Keratinocyte (primary cell): ENCODE data around the gene ACOT13. TPM values are rescaled to one million over a fixed set of nuclear protein-coding genes. Genes with fewer than 3 reads are reported as not detected.

Experiments used
- DNase-seq: peaks from one replicate; pipeline ENCODE4 v3.0.0-alpha.2; 2011; ENCODE audit warnings: low read depth, missing footprints, low spot score
- FAIRE-seq: peaks from 2 replicates; lab custom pipeline; 2011; peaks lifted over from hg19 to GRCh38; lab: Jason Lieb, UNC
- H2AFZ ChIP-seq: 2 replicates; pipeline ENCODE4 v1.6.0; 2012; ENCODE audit warnings: low read length, control low read depth, inconsistent platforms; ENCODE audit not compliant: control insufficient read depth
- H3K27ac ChIP-seq: 2 replicates; pipeline ENCODE4 v1.5.1; 2011; ENCODE audit warnings: low read length; ENCODE audit not compliant: control insufficient read depth, insufficient read depth
- H3K27me3 ChIP-seq: 3 replicates; pipeline ENCODE4 v1.6.0; 2011; ENCODE audit warnings: low read length; ENCODE audit not compliant: control insufficient read depth, insufficient read depth; ENCODE audit errors: extremely low read depth
- H3K36me3 ChIP-seq, 2 experiments: 2 replicates in 1 of 2; 3 replicates in 1 of 2; pipeline ENCODE4 v1.5.1; 2011; ENCODE audit warnings: low read length in 2 of 2, mild to moderate bottlenecking in 1 of 2; ENCODE audit not compliant: control insufficient read depth in 2 of 2, insufficient read depth in 2 of 2; ENCODE audit errors: extremely low read depth in 1 of 2
- H3K4me1 ChIP-seq: 3 replicates; pipeline ENCODE4 v1.5.1; 2011; ENCODE audit warnings: low read length; ENCODE audit not compliant: control insufficient read depth, insufficient read depth; ENCODE audit errors: extremely low read depth
- H3K4me2 ChIP-seq: 3 replicates; pipeline ENCODE4 v1.6.0; 2011; ENCODE audit warnings: low read depth, low read length; ENCODE audit not compliant: control insufficient read depth, insufficient read depth; ENCODE audit errors: extremely low read depth
- H3K4me3 ChIP-seq, 3 experiments: fragments of 200-600 bp in 1 of 3; sonication (generic) in 1 of 3; 2 replicates in 2 of 3; 3 replicates in 1 of 3; pipeline ENCODE4 v1.5.1; 2011 to 2016; ENCODE audit warnings: low read length in 3 of 3, mild to moderate bottlenecking in 3 of 3, control low read depth in 2 of 3, inconsistent platforms in 1 of 3, low read depth in 1 of 3, mixed read lengths in 1 of 3, mixed run types in 1 of 3, moderate library complexity in 1 of 3; ENCODE audit not compliant: control insufficient read depth in 2 of 3, insufficient read depth in 2 of 3; ENCODE audit errors: extremely low read depth in 1 of 3
- H3K79me2 ChIP-seq: 2 replicates; pipeline ENCODE4 v1.6.0; 2012; ENCODE audit warnings: low read length; ENCODE audit not compliant: control insufficient read depth, insufficient read depth
- H3K9ac ChIP-seq: 3 replicates; pipeline ENCODE4 v1.6.0; 2011; ENCODE audit warnings: low read length; ENCODE audit not compliant: control insufficient read depth, insufficient read depth; ENCODE audit errors: extremely low read depth
- H3K9me1 ChIP-seq: 3 replicates; pipeline ENCODE4 v1.6.0; 2011; ENCODE audit warnings: low read length; ENCODE audit not compliant: control insufficient read depth, insufficient read depth; ENCODE audit errors: extremely low read depth
- H3K9me3 ChIP-seq: 2 replicates; pipeline ENCODE4 v1.5.1; 2012; ENCODE audit warnings: low read depth, low read length; ENCODE audit not compliant: control insufficient read depth
- H4K20me1 ChIP-seq: 3 replicates; pipeline ENCODE4 v1.6.0; 2011; ENCODE audit warnings: low read length; ENCODE audit not compliant: control insufficient read depth, insufficient read depth; ENCODE audit errors: extremely low read depth
- EZH2 ChIP-seq: IDR thresholded peaks from one replicate; pipeline ENCODE4 v1.6.1; 2012; ENCODE audit warnings: inconsistent platforms, mild to moderate bottlenecking, low read length, moderate library complexity
- dilution Hi-C: fragments of 300-500 bp; cut with MboI; formaldehyde crosslinking; loops from one replicate; pipeline ENCODE4 v1.7.0; 2020; ENCODE audit warnings: low sequenced_read_pairs; ENCODE audit not compliant: extremely low pct_ligation_motif_present
- polyA plus RNA-seq, 5 experiments: library from polyadenylated mRNA; depleted of rRNA in 3 of 5; stranded (reverse) in 3 of 5; stranded (forward) in 1 of 5; unstranded in 1 of 5; fragments of >200 nt; gene quantifications; 1 replicate in 1 of 5; 2 replicates in 3 of 5; 3 replicates in 1 of 5; pipeline versions ENCODE4 v1.2.1 to v1.2.3, GENCODE V29; 2011 to 2012; ENCODE audit warnings: missing spikeins in 2 of 5, low read depth in 1 of 5, low replicate concordance in 1 of 5
- TF ChIP-seq, protein P1 (sequence below), 3 experiments: IDR thresholded peaks in 1 of 3; conservative IDR thresholded peaks in 1 of 3; optimal IDR thresholded peaks in 1 of 3; 2 replicates in 2 of 3; 3 replicates in 1 of 3; pipeline versions ENCODE3 to v1.5.1; 2011; ENCODE audit warnings: low read length in 3 of 3, mild to moderate bottlenecking in 3 of 3, moderate library complexity in 2 of 3, control low read depth in 1 of 3, inconsistent platforms in 1 of 3; ENCODE audit not compliant: insufficient read depth in 2 of 3; ENCODE audit errors: extremely low read depth in 1 of 3

ACOT13 gene
- polyA plus RNA-seq, 1 donor (not counting 4 experiments of a cell fraction or from before 2014, with no cell fraction given) = 57.9 TPM

GRCh38 chr6:24646771-24647170 lies 20.1 kb upstream of the ACOT13 start:
- TF ChIP-seq, protein P1, sequence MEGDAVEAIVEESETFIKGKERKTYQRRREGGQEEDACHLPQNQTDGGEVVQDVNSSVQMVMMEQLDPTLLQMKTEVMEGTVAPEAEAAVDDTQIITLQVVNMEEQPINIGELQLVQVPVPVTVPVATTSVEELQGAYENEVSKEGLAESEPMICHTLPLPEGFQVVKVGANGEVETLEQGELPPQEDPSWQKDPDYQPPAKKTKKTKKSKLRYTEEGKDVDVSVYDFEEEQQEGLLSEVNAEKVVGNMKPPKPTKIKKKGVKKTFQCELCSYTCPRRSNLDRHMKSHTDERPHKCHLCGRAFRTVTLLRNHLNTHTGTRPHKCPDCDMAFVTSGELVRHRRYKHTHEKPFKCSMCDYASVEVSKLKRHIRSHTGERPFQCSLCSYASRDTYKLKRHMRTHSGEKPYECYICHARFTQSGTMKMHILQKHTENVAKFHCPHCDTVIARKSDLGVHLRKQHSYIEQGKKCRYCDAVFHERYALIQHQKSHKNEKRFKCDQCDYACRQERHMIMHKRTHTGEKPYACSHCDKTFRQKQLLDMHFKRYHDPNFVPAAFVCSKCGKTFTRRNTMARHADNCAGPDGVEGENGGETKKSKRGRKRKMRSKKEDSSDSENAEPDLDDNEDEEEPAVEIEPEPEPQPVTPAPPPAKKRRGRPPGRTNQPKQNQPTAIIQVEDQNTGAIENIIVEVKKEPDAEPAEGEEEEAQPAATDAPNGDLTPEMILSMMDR (optimal IDR thresholded peaks at IDR 0.05 in 1 of 3, IDR thresholded peaks at IDR 0.05 in 1 of 3, conservative IDR thresholded peaks at IDR 0.05 in 1 of 3; ENCODE audit: extremely low read depth in 1 of 3, insufficient read depth in 2 of 3, low read length in 3 of 3) = no peak
- no peak for TF ChIP-seq EZH2
- Histone ChIP-seq H2AFZ (no peak overlapping the region), H3K4me2 (peak overlapping the region; percentile 83), H3K36me3 (no peaks in the 10 kb centered on the region), H4K20me1 (peaks cover 3% of the 10 kb centered on the region), H3K79me2 (no peaks in the 10 kb centered on the region), H3K9me3 (no peaks in the 10 kb centered on the region), H3K27ac (peak overlapping the region; percentile 49), H3K9me1 (no peaks in the 10 kb centered on the region), H3K27me3 (peaks cover 5% of the 10 kb centered on the region), H3K9ac (no peak overlapping the region), H3K4me3 (peak overlapping the region in 2 of 3 experiments; percentile 63 to 73), H3K4me1 (peaks cover 18% of the 10 kb centered on the region)
- peak; percentile 79 for FAIRE-seq
- dilution Hi-C loops = no loop called here
- DNase-seq = peak; percentile 28

GRCh38 chr6:24648276-24648675 lies 18.6 kb upstream of the ACOT13 start:
- H3K9me3 ChIP-seq = no peaks in the 10 kb centered on the region
- dilution Hi-C loops = no loop called here
- H3K4me2 ChIP-seq = no peak overlapping the region
- DNase-seq = no peak
- H3K36me3 ChIP-seq = peaks cover 3 to 12% of the 10 kb centered on the region in 2 experiments
- H4K20me1 ChIP-seq = peaks cover 3% of the 10 kb centered on the region
- H3K9ac ChIP-seq = no peak overlapping the region
- no peaks in the 10 kb centered on the region for H3K79me2 ChIP-seq
- no peak overlapping the region for H2AFZ ChIP-seq
- FAIRE-seq = no peak
- H3K4me1 ChIP-seq = peaks cover 18% of the 10 kb centered on the region
- H3K4me3 ChIP-seq = no peak overlapping the region
- H3K27ac ChIP-seq = no peak overlapping the region
- TF ChIP-seq, protein P1 (optimal IDR thresholded peaks at IDR 0.05 in 1 of 3, IDR thresholded peaks at IDR 0.05 in 1 of 3, conservative IDR thresholded peaks at IDR 0.05 in 1 of 3; ENCODE audit: extremely low read depth in 1 of 3, insufficient read depth in 2 of 3, low read length in 3 of 3) = no peak
- no peak for TF ChIP-seq EZH2
- H3K9me1 ChIP-seq = no peaks in the 10 kb centered on the region
- peaks cover 5% of the 10 kb centered on the region for H3K27me3 ChIP-seq
